Stimulated activated CD4-positive, alpha-beta T cell treated with anti-CD3 and anti-CD28 coated beads, TNF-alpha, amount 100 ng/mL, for 48 hours (primary cell): ENCODE data around the gene VKORC1.
A peak's percentile ranks its signal among the peaks of the same experiment; 100 is the strongest.

Experiments
- DNase-seq, 3 donors: peaks; one replicate each; pipeline ENCODE4 v3.0.0-alpha.2; 2020; ENCODE audit warnings: low read depth in 3 of 3

The VKORC1 gene

DNA sequence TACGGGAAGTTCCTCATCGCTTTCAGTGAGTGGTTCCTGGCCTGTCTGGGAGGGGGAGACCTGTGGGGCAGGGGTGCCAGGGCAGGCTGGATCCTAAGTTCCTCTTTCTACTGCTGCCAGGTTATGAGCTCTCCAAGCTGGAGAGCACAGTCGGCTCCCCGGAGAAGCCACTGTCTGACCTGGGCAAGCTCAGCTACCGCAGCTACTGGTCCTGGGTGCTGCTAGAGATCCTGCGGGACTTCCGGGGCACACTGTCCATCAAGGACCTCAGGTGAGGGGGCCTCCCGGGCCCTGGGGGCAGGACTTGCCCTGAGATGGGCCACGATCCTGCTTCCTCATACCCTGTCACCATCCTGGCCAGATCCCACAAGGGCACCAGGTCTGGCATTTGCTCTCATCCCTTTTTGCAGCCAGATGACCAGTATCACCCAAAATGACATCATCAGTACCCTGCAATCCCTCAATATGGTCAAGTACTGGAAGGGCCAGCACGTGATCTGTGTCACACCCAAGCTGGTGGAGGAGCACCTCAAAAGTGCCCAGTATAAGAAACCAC, 35.8 kb upstream of the VKORC1 start:
- no peak for DNase-seq

DNA sequence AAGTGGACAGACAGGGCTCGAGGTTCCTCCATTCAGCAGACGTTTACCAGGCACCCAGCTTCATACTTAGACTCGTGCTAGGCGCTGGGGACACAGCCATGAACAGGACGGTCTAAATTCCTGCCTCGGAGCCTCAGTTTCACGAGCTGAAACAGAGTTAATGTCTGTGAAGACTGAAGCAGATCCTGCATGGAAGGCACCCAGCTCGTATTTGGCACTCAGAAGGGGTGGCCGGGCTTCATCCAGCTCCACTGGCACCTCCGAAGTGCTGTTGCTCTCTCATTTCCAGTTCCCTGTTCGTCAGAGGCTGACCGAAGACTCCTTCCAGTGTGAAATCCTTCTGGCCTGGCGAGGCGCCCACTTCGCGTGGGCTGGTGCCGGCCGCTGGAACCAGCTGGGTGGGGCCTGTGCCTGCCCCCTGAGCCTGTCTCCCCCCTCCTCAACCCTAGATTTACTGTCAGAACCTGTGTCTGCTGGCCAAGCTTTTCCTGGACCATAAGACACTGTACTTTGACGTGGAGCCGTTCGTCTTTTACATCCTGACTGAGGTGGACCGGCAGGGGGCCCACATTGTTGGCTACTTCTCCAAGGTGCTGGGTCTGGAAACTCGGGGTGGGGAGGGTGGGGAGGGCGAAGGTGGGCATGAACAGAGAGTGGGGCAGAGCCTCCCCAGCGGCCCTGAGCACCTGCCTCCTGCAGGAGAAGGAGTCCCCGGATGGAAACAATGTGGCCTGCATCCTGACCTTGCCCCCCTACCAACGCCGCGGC, 35.2 kb upstream of the VKORC1 start:
- no peak for DNase-seq

DNA sequence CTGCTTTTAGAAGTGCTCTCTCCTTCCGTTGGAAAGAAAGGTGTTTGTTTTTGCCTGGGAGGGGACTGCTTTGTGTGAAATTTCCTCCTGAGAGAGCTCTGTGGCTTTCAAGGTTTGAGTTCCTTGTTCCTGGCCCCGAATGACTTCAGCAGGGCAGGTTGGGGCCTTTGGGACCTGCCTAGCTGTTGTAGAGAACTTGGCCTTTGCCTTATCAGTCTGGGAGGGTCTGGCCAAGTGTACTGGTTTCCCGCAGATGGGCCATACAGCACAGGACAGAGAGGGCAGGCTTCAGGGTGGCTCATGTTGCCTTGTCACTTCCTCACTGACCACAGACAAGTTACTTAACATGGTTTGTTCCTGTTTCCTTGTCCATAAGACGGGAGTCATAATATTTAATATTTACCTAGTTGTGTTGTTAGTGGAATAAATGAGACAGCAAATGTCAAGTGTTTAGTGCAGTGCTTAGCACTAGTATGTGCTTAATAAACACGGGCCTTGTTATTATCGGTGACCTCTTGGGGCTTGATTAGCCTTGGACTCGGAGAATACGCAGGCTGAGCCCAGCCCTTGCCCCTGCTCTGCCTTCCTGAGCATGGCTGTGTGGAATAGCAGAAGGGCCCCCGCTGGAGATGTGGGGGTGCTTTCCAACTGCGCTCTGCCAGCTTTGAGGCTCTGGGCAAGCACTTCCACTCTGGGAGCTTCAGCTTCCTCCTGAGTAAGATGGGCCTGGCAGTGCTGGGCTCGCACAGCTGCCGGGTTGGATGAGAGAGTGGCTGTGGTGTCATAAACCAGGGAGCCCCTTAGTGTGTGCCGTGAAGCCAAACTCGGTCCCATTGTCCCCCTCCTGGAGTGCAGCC, 34.3 kb upstream of the VKORC1 start:
- no peak for DNase-seq

DNA sequence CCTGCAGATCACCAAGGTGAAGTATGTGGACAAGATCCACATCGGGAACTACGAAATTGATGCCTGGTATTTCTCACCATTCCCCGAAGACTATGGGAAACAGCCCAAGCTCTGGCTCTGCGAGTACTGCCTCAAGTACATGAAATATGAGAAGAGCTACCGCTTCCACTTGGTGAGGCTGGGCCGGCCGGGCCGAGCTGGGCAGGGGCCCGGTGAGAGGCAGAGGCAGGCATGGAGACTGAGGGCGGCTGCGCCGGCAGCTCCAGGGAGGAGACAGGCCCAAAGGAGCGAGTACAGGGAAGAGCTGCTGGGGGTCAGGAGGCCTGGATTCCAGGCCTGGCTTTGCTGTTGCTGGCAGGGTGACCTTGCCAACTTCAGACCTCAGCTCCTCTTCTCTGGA, 32.6 kb upstream of the VKORC1 start:
- DNase-seq = no peak

DNA sequence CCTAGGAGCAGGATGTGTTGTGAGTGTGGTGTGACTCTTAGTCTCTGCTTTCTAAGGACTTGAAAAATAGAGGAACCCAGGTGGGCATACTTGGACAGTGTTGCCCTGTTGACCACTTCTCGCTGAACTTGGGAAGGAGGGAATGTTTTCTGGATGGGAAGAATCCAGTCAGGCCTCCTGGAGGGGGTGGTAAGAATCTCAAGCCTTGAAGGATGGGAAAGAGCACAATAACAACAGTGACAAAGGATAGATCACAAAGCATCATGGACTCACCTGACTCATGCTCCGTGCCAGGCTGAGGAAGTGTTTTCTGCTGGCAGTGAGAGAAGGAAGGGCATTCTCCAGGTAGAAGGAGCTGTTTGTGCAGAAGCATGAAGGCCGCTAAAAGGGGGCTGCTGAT, 31.2 kb upstream of the VKORC1 start:
- DNase-seq = no peak

DNA sequence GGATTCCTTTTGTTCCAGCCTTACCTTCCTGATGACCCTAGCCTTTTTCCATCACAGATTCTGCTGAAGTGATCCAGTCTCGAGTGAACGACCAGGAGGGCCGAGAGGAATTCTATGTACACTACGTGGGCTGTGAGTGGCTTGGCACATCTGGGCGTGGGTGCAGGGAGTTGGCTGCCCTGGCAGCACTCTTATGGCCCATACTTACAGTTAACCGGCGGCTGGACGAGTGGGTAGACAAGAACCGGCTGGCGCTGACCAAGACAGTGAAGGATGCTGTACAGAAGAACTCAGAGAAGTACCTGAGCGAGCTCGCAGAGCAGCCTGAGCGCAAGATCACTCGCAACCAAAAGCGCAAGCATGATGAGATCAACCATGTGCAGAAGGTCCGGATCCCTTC, 25.5 kb upstream of the VKORC1 start:
- no peak for DNase-seq

DNA sequence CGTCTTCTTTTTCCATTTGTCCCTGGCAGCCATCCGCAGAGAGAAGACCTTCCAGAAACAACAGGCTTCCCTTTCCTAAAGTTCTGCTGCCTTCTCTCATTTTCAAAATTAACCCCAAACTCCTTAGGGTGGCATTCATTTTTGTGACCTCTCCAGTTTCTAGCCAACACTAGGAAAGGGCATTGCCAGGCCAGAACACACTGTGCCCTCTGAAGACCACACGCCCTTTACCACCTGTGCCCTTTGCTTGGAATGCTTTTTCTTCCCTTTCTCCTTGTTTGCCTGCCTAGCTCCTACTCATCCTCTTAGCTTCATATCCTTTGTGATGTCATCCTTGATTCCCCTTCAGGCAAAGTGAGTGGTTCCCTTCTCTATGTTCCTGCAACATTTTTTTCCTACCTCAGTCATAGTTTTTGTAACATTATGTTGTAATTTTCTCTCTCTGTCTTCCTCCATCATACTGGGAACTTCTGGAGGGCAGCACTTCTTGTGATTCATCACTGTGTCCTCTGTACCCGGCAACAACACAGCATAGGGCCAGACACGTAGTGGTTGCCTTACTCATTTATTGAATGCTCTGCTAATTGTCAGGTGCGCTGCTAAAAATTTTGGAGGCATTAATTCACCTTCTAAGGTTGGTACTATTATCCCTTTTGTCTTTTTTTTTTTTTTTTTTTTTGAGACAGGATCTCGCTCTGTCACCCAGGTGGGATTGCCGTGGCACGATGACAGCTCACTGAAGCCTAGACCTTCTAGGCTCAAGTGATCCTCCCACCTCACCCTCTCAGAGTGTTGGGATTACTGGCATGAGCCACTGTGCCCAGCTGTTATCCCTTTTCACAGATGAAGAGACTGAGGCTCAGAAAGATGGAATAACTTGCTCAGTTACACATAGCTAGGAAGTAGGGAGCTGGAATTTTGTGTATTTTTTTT, 23.9 kb upstream of the VKORC1 start:
- no peak for DNase-seq

DNA sequence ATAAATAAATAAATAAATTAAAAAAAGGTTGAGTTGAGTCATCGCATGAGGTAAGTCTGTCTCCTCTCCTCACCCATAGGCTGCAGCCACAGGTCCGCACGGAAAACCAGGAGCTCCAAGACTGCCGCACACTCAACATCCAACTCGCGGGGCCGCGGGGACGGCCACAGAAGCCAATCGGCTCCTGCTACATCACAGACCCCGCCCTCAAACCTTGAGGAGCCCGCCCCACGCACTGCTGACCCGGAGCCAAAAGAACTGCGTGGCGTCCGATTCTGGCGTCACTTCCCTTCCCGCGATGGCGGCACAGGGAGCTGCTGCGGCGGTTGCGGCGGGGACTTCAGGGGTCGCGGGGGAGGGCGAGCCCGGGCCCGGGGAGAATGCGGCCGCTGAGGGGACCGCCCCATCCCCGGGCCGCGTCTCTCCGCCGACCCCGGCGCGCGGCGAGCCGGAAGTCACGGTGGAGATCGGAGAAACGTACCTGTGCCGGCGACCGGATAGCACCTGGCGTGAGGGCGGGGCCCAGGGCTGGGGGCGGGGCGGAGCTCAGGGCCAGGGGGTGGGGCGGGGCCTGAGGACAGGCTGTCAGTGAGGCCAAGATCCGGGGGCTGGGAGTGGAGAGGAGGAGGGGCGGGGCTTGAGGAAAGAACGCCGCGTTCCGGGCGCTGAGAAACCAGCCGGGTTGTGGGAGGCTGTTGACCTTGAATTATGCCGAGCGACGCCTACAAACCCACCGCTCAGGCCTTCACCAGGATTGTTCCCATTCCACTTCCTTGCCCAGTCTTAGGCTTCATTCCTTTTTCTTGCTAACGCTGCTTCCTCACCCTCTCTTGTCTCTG, 23.0 kb upstream of the VKORC1 start, which contains the start of gene KAT8:
KAT8 (plus strand) TSS at position 281 of the 839 bp plus-strand sequence; CDS start at position 299, 18 bp downstream.
- peak; percentile 96 to 98 (median 96) for DNase-seq

DNA sequence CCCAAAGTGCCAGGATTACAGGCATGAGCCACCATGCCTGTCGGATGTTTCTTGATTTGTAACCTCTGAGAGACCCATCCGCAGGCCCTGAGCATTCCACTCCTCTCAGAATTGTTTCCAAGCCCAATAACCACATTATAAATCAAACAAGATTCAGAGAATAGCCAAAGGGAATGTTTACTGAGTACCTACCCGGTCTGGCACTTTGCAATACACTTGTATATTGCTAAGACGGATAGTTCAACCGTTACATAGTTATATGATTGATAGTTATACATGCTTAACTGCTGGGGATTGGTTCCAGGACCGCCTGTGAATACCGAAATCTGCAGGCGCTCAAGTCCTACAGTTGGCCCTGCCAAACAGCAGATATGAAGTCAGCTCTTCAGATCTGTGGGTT, 19.9 kb upstream of the VKORC1 start:
- DNase-seq = no peak

DNA sequence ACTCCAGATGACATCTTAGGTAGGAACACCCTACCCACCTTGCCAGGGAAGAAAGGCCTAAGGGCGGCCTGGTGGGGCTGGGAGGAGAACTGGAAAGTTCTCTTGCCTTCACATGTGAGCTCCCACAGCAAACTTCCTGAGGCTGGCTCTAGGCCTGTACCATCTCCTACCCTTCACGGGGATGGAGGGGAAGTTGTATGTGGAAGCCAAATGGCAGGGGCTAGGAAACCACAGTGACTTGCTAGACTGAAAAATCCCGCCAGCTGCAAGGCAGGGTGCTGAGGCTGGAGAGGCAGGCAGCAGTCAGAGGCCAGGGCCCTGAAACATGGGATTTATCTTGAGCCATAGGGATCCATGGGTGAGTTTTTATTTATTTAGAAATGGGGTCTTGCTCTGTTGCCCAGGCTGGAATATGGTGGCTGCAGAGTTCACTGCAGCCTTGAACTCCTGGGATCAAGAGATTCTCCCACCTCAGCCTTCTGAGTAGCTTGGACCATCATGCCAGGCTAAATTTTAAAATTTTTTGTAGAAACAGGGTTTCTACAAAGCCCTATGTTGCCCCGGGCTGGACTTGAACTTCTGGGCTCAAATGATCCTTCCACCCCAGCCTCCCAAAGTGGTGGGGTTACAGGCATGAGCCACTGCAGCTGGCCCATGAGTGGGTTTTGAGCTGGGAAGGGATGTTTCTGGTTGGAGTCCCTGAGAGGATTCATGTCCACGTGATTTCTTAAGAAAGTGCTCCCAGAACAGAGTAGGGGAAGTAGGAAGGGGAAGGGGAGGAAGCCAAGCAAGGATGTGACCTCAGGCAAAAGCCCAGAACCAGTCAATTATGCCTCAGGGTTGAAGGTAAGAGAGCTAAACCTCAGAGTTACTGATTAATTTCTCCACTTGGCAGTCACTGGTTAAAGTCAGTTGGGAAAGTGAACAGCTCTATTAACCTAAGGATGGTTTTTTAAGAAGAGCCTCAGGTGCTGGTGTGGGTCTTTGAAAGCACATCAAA, 18.8 kb upstream of the VKORC1 start:
- DNase-seq = no peak

DNA sequence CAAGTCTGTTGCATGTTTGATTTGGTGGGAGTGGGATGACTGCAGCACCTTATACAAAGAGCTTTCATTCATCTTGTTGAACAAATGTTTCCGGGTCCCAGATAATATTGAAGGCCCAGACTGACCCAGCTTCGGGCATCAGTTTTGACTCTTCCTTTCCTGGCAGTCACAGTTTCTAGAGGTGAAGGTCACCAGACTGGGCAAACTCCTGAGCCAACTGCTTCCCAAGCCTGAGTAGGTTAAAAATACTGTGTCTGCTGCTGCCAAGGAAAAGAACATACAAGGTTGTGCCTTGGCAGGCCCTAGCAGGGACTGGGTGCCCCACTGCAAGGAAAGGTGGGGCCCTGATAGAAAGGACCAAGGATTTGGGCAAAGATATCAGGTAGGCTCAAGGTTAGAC, 18.1 kb upstream of the VKORC1 start:
- no peak for DNase-seq

DNA sequence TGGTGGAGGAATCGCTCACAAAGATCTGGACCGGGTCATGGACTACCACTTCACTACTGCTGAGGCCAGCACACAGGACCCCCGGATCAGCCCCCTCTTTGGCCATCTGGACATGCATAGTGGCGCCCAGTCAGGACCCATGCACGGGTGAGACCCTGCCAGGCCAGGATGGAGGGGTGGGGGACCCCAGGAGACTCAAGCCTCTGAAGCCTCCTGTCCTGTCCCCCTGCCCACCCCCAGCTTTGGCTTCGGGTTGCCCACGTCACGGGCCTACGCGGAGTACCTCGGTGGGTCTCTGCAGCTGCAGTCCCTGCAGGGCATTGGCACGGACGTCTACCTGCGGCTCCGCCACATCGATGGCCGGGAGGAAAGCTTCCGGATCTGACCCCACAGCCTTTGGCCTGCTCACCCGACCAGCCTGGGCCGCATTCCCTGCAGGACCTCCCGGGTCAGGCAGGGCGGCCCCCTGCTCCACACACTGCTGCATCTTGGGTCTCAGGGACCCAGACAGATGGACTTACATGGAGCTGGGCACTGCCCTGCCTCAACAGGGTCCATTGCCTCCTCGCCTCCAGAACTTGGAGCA, 17.4 kb upstream of the VKORC1 start:
- no peak for DNase-seq

DNA sequence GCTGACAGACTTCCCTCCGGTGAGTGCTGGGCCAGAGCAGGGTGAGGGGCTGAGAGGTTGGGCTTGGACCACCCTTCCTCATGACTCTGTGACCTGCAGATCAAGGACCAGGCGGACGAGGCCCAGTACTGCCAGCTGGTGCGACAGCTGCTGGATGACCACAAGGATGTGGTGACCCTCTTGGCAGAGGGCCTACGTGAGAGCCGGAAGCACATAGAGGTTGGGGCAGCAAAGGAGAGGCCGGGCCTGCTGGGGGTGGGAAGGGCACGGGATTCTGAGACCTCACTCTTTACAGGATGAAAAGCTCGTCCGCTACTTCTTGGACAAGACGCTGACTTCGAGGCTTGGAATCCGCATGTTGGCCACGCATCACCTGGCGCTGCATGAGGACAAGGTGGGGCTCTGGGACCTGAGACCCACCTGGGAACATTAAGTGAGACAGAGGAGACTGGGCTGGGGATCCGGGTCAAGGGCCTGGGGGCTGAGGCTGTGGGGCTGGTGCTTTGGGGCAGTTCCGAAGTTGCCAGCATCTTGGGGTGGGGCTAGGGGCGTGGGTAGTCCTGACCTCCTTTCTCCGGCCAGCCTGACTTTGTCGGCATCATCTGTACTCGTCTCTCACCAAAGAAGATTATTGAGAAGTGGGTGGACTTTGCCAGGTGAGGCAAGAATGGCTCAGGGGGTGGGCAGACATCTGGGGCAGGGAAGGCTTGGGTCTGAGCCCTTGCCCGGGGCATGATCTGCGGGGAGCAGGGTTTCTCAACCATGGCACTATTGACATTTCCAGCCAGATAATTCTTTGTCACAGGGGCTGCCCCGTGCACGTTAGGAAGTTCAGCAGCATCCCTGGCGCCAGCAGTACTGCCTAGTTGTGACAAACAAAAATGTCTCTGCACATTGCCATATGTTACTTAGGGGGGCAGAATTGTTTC, 15.8 kb upstream of the VKORC1 start:
- DNase-seq = no peak

DNA sequence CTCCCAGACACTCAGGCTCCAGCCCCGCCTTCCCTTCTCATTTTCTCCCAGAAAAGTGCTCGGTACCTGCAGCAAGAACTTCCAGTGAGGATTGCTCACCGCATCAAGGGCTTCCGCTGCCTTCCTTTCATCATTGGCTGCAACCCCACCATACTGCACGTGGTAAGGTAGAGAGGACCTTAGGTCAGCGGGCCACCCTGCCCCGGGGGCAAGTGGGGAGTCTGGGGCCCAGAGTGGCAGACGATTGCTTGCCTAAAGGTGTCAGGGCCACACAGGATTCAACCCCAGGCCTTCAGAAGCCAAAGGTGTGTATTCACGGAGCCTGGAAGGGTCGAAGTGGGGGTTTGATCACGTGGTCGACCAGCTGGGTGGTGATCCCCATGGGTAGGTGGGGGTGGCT, 15.0 kb upstream of the VKORC1 start:
- no peak for DNase-seq

DNA sequence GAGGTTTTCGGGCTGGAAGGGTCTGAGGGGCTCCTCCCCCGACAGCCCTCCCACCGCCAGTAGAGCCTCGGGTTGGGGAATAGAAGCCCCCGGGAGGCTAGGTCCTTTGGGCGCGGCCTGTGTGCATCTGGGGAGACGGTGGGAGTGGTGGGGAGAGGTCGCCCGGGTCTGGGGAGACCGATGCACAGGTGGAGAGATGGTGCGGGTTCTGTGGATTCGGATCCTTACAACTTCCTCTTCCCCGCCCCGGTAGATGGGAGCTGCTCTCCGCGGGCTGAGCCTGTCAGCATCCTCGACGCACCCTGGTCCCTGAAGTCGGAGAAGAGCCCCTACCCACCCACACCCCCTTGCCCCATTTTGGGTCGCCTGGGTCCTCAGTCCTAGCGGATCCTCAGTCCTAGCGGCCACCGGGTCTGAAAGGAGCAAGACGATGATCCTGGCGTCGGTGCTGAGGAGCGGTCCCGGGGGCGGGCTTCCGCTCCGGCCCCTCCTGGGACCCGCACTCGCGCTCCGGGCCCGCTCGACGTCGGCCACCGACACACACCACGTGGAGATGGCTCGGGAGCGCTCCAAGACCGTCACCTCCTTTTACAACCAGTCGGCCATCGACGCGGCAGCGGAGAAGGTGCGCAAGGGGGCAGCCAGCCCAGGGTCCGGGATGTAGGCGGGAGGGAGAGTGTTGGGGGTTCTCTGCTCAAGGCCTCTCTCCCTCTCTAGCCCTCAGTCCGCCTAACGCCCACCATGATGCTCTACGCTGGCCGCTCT, 14.4 kb upstream of the VKORC1 start:
- DNase-seq = no peak

DNA sequence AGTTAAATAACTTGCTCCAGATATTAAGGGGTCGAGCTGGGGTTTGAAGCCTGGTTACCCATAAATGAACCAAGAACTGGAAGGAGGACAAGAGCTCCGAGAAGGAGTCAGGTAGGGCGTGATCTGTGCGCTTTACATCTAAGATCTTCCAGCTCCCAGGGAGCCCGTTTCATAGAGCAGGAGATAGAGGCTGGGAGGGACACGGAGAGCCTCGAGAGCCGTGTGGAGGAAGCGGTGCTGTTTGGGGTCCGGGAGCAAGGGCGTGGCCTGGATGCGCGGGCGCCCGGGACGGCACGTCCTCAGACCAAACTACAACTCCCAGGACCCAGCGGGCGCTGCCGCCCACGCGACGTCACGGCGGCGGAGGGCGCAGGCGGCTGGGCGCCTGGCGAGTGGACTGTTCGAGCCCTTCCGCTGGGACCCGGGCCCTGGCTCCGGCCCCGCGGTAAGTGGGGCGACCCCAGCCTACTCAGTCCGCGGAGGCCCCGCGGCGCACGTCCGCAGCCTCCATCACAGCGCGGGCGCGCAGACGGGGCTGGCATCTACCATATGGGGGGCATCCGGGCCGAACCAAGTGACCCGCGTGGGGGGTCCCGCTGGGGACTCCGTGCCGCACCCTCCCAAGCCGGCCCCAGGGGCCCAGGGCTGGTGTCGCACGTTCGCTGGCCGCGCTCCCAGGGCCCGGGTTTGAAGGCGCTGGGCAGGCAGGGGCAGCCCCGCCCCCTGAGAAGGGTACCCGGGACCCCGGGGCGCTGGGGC, 13.6 kb upstream of the VKORC1 start, which contains the start of gene BCKDK:
BCKDK (plus strand) TSS at position 352 of the 759 bp plus-strand sequence. CDS start 838 bp downstream, outside the sequence.
- DNase-seq = peak; percentile 57 to 75 (median 68)
